Stimulated activated CD4-positive, alpha-beta T cell treated with anti-CD3 and anti-CD28 coated beads, Interleukin-12 subunit alpha, Interleukin-12 subunit beta, amount 100 ng/mL, for 24 hours (primary cell): Measurements from ENCODE around the gene PDE6B.

ENCODE experiments used
- DNase-seq, 2 experiments: peaks; one replicate each; pipeline ENCODE4 v3.0.0-alpha.2; 2020; ENCODE audit warnings: low read depth in 2 of 2

Gene PDE6B

GRCh38 chr4:600850-601515 lies 24.4 kb upstream of the PDE6B start:
- DNase-seq = peak in 1 of 2 experiments; percentile 33

DNA sequence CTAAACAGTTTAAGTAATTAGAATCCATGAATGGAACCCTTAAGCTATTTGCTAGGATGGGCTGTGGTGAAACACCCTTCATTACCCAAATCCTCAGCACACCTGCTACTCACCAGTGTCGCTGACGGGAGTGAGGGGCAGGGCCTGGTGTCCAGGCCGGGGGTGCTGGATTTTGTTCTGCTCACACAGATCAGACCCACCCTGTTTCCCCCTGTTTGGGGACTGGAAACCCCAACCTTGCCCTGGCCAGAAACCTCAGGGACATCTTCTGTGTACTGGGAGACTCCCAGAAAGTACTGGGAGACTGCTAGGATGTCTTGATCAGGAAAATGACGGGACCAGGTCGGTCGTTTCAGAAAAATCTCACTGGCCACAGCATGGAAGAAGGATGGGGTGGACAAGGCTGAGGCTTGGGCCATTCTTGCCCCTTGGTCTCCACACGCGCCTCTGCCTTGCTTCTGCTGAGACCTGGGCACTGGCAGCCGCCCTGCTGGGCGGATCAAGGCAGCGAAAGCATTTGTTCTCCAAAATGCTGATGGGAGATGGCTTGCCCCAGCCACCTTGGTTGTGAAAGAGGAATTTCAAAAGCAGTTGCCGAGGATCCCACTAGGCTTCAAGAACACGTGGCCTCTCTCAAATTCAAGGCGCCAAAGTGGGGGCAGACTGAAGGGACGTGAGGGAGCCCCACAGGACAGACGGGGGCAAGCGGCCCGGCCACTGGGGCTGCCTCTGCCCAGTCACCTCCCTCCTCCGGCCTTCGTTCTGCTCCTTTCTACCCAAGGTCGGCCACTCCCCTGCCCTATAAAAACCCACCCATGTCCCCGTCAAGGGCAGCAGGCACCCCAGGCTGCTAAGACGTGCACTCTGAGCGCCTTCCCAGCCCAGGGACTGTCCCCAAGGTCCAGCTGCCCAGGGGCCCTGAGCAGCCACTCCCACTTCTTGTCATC lies 23.5 kb upstream of the PDE6B start:
- no peak for DNase-seq

DNA sequence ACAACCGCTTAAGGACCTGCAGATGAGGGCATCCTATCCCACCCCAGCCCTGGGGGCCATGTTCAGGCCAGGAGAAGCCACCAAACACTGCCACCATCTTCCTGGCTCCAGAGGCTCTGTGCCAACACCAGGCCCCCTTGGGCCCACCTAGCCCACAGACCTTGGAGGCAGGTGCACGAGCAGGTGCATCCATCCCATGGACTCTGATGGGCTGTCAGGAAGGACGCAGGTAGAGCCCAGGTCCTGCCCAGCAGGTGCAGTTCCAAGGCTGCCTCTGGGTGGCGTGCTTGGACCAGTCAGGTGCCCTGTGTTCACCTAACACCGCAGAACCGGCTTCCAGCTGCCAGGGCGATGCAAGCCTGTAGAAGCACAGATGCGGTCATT lies 22.8 kb upstream of the PDE6B start:
- DNase-seq = peak; percentile 37 to 73

DNA sequence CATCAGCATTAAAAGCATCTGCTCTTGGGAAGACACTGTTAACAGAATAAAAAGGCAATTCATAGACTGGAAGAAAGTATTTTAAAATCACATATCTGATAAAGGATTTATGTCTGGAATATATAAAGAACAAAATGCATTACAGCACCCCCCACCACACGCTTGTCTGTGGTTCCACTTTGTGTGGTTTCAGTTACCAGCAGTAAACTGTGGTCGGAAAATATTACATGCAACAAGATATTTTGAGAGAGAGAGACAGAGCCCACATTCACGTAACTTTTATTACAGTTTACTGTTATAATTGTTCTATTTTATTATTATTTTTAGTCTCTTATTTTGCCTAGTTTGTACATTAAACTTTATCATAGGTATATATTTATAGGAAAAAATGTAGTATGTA lies 21.2 kb upstream of the PDE6B start:
- no peak for DNase-seq

DNA sequence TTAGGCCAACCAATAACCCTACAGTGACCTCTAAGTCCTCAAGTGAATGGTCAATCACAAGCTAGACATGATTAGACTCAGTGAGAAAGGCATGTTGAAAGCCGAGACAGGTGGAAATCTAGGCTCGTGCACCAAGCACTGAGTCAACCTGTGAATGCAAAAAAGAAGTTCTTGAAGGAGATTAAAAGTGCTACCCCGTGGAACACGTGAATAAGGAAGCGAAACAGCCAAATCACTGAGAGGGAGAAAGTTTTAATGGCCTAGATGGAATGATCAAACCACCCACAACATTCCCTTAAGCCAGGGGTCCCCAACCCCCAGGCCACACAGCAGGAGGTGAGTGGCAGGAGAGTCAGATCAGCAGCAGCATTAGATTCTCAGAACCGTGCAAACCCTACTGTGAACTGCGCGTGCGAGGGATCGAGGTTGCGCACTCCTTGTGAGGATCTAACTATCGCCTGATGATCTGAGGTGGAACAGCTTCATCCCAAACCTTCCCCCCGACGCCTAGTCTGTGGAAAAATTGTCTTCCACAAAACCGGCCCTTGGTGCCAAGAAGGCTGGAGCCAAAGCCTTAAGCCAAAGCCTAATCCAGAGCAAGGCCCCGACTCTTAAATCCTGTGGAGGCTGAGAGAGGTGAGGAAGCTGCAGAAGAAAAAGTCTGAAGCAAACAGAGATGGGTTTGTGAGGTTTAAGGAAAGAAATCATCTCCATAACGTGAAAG lies 19.5 kb upstream of the PDE6B start:
- no peak for DNase-seq

DNA sequence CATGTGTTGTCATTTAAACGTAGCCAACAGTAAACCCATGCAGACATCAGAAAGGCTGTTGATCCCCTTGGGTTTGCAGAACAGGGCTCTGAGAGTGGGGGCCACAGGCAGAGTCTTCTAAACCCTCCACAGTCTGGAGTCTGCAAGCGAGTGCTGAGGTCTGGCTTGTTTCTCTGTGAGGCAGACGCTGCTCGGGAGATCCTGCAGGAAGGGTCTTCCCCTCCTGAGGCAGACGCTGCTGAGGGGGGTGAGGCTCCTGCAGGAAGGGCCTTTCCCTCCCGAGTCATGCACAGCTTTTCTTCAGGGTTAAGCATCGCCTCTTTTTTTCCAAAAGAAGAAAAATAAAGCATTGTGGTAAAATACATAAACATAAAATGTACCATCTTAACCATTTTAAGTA lies 17.1 kb upstream of the PDE6B start:
- DNase-seq = no peak

DNA sequence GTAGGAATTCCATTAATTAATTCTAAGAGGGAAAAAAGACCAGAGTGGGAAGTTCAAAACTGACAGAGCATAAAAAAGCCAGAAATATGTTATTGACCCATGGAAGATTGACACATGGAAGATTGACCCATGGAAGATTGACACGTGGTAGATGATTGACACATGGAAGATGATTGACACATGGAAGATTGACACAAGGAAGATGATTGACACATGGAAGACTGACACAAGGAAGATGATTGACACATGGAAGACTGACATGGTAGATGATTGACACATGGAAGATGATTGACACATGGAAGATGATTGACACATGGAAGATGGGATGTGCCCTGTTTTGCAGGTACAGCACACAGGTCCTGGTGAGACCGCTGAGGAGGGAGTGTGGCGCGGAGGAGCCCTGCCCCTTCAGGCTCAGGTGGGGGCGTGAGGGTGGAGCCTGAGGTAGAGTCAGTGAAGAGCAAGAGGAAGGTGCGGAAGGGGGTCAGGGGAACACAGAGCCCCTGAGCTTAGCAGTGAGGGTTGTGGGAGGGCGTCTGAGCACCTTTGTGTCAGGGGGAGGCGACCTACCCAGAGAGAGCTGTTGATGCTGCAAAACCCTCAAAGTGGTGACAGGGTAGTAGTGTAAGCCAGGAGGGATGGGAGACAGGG lies 15.8 kb upstream of the PDE6B start:
- no peak for DNase-seq

DNA sequence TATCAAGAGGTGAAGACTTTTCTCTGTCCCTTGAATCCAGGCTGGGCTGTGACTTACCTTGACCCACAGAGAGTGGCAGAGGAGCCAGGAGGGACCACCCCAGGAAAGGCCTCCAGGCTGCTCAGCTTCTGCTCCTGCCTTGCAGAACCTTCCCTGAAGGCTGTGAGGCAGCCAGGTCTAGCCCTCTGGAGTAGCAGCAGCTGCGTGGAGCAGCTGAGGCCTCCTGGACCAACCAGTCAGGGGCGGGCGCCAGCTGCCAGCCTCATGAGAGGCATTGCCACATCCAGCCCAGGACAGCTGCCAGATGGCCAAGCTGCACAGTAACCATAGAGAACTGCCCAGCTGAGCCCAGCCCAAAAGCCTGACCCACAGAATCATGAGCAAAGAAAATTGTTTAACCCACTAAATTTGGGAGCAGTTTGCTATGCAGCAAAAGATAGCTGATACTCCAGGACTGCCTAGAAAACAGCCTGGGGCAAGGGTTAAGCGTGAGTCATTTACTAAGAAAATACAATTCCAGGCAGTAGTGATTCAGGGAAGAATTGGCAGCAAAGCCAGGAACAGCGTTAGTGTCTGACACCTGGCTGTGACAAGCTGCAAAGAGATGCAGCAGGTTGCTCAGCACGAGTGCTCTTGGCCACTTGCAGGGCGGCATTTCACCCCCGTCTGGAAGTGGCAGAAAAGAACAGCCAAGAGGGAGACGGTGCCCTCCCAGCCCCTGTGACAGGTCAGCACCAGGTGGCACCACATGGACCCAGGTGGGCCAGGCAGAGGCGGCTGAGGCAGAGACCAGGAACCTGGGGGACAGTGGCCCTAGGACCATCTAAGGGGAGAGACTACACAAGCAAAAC lies 14.7 kb upstream of the PDE6B start:
- DNase-seq = no peak

GRCh38 chr4:612052-612748 lies 13.2 kb upstream of the PDE6B start:
- DNase-seq = no peak

- DNase-seq = no peak
Measured at GRCh38 chr4:612749-613125, 12.6 kb upstream of the PDE6B start.

DNA sequence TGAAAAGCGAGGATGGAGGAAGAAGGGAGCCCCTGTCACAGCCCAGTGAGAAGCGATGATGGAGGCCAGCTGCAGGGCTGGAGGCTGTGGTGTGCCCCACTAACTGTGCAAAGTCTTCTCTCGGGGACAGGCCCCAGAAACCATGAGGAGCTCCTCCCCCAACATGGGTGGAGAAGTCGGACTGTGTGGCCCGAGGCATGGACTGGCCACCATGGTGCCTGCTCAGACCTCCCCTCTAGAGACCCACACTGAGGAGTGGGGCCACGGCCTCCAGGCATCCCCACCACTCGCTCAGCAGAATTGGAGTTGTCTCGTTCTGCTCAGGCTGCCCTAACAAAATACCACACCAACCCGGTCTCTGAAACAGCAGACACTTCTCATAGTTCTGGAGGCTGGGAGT lies 12.2 kb upstream of the PDE6B start:
- no peak for DNase-seq

DNA sequence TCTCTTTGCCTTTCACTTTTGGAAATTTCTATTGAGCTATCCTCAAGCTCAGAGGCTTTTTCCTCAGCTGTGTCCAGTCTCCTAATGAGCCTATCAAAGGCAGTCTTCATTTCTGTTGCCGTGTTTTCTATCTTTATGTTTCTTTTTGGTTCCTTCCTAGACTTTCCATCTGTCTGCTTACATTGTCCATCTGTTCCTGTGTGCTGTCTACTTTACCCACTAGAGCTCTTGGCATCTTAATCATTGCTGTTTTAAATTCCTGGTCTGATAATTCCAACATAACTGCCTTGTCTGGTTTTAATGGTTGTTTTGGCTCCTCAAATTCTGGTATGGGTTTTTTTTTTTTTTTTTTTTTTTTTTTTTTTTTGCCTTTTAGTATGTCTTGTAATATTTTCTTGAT lies 9.3 kb upstream of the PDE6B start:
- no peak for DNase-seq

- DNase-seq = no peak
Measured at GRCh38 chr4:616911-617643, 8.3 kb upstream of the PDE6B start.

DNA sequence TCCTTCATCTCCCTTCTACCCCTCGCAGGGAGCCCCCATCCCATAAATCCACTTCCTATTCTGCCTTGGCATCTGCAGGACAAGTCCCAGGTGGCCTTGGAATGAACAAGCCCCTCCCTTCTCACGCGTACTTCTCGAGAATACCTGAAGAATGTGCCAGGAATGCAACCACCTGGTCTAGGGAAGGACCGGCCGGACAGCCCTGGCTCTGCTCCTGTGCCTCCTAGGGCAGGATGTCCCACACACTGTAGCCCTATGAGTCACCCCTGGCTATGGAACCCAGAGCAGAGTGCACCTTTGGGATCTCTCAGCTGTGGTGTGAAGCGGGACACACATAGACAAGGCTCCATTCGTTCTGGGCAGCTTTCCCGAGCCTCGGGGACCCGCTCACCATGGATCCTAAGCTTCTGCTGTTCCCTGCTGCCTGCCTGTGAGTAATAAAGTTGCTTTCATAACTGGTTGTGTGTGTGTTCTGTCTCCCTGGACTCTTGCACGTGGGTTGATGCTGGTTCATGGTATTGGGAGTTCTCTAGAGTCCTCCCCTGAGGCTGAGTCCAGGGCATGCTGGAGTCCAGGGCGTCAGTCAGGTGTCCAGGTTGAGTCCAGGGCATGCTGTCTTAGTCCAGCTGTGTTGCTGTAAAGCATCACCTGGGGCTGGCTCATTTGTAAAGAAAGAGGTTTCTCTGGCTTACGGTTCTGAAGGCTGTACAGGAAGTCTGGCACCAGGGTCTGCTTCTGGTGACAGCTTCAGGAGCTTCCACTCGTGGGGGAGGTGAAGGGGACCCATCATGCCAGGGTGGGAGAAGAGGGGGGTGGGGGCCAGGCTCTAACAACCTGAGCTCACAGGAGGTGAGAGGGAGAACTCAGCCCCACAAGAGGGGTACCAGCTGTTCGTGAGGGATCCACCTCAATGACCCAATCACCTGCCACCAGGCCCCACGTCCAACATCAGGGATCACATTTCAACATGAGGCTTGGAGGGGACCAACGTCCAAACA lies 7.4 kb upstream of the PDE6B start:
- DNase-seq = no peak

- no peak for DNase-seq
Measured at GRCh38 chr4:620201-620600, 5.2 kb upstream of the PDE6B start.

DNA sequence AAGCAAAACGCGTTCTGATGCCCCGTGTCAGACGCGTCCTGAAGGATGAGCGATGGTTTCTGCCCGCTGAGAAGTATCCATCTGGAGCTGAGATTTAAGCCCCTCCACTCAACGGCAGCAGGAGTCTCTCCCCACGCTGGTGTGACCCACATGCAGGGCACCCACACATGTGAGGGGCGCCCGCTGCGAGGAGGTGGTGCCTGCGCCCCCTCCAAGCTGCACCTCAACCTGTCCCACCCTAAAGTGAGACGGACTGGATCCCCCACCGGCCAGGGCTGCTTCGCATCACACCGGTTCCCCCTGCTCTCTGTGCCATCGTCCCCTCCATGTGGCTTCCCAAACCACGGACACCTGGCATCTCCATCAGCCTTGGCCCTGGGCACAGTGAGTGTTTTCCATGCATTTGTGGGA lies 4.5 kb upstream of the PDE6B start:
- no peak for DNase-seq

DNA sequence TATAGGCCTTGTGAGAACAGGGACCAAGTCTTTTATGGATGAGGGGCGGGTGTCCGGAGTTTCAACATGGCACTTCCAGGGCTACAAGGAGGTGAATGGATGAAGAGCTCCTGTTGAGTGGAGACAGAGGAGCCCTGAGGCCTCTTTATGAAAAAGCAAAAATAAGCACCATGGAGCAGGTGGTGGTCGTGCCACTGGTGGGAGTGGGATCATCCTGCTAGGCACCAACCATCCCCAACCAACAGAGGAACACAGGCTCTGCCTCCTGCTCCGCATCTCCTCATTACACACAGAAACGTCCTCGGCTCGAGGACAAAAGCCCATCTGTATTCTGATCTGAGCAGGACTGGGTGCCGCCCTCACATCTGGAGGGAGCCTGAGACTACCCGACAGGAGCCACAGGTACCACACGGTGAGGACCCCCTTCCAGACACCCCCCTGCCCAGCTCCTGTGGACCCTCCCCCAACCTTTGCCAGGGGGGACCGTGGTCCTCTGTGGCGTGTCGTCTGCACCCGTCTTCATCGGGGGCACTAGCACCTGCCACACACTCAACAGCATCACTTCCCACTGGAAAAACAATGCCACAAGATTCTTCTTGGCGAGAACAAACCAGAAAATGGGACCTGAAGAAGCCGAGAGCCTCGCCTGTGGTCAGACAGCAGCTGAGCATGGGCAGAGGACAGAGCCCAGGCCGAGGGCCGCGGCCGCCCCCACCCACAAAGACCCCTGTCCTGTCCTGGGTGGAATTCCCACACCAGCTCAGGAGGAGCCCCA lies 3.9 kb upstream of the PDE6B start:
- no peak for DNase-seq
